ENCODE results near the gene CHRNB4.
"Not testable (repeated sequence)": the region's sequence is repeated elsewhere in the genome, so short reads cannot be mapped to it uniquely, and the experiment has no call there.

The CHRNB4 gene

DNA sequence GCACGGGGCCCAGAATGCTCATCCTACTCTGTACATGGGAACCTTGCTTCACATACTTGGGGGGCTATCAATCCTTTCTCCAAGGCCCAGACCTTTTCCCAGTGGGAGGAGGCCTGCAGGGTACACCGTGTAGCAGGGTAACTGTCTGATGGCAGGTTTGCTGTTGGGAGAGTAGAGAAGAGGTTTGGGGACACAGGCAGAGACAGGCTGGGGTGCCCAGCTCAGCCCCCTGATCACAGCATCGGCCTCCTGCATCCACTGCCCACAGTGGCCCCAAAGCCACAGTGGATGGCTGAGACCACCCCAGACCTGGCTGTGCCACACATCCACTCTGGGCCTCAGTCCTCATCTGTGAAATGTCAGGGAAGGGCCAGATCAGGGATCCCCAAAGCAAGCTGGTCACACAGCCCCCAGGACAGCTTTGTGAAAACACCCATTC, 25.8 kb downstream of the CHRNB4 start:
- no peak for DNase-seq (ENCODE audit: low spot score)

DNA sequence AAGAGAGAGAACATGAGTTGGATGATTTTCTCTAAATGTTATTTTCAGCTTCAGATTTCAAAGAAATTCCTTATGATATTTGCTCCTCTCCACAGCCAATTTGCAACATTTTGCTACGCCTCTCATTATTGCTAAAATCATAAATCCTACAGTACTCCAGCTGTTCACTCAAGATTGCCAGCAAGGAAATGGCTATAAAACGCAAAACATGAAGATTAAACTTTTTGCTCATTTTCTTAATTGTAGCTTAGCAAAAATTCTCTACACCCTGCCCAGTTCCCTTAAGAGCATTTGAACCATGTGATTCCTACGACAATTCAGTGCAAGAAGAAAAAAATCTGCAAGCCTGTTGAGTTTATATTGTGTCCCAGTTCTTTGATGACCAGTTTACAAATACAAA, 27.0 kb downstream of the CHRNB4 start:
- DNase-seq (ENCODE audit: low spot score), result no peak

DNA sequence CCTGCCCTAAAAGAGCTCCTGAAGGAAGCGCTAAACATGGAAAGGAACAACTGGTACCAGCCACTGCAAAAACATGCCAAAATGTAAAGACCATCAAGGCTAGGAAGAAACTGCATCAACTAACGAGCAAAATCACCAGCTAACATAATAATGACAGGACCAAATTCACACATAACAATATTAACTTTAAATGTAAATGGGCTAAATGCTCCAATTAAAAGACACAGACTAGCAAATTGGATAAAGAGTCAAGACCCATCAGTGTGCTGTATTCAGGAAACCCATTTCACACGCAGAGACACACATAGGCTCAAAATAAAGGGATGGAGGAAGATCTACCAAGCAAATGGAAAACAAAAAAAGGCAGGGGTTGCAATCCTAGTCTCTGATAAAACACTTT, 31.5 kb downstream of the CHRNB4 start:
- DNase-seq (ENCODE audit: low spot score), result not testable (repeated sequence)

DNA sequence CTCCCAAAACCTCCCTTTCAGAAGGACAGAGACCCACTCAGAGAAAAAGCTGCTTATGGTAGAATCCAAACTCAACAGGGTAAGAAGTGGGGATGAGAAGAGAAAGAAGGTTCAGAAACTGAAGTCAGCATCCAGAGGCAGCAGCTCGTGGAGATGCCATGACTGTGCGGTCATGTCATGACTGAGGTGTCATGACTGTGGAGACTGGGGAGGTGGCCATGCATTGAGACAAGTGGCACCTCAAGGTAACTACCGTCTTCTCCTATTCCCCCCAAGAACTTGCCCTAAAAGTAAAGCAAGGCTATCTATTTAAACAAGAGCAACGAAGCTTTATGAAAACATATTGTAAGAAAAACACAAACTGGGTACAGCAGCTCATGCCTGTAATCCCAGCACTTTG, 35.3 kb downstream of the CHRNB4 start:
- DNase-seq (ENCODE audit: low spot score), result no peak

DNA sequence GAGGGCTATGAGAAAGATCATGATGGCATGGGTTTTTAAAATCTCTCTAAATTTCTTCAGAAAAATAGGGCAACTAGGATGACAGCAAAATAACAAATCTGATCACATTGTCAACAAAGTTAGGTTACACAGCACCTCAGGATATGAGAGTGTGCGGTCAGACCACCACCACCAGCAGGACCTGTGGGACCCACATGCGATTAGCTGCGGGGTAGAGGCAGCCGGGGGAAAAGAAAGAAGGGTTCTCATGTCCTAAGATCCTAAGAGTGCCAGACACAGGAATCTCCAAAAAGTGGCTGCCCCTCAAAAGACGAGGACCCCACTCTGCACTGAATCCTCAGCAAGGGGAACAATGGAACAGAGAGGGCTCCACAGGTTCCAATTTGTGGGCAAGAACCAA, 35.8 kb downstream of the CHRNB4 start:
- DNase-seq (ENCODE audit: low spot score), result no peak

DNA sequence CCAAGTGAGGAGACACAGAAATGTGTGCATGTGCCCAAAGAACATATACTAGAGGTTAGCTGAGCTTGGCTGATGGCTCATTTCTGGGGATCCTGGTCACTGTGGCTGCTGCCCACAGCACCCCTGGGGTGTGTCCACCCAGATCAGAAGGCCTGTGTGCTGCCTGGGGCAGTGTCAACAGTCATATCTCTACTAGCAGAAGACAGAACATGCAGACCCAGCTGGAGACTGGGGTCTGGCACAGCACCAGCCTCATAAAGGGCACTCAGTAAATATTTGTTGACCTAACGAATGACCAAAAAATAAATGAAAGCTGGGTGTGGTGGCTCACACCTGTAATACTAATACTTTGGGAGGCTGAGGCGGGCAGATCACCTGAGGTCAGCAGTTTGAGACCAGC, 36.6 kb downstream of the CHRNB4 start:
- no peak for DNase-seq (ENCODE audit: low spot score)

DNA sequence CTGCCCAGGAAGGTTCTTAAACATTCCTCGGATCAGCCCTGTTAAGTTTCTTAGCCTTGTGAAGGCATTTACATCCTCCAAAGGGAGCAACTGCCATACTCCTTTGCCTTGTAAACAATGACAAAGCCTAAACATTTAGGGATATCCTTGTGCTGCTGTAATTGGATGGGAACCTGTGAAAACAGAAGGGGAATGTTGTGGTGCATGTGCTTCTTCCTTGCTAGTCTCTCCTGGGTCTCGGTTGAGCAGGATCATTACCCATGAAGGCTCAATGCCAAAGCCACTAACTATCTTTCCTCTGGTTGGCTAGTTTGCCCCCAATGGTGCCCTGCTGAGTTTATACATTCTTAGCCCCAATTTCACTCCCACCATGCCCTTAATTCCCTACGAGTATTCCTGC, 37.5 kb downstream of the CHRNB4 start:
- DNase-seq (ENCODE audit: low spot score), result no peak

DNA sequence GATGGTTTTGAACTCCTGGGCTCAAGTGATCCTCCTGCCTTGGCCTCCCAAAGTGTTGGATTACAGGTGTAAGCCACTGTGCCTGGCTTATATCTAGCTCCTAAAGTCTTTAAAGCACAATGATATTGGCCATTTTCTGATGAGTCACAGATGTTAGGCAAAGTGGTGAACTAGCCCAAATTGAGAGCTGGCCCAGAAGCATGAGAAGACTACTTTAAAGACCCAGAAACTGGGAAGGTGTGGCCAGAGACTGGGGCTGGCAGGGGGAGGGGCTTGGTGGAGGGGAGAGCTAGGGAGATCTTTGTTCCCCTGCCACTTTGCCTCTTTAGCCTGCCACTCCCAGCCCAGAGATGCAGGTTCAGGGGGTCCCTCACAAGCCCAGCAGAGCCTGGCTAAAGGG, 41.8 kb downstream of the CHRNB4 start:
- DNase-seq (ENCODE audit: low spot score), result no peak

DNA sequence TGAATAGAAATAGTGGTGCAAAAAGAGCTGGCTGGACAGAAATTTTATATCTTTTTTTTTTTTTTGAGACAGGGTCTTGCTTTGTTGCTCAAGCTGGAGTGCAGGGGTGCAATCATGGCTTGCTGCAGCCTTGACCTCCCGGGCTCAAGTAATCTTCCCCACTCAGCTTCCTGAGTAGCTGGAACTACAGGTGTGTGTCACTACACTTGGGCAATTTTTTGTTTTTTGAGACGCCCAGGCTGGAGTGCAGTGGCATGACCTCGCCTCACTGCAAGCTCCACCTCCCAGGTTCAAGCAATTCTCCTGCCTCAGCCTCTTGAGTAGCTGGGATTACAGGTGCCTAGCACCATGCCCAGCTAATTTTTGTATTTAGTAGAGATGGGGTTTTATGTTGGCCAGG, 42.7 kb downstream of the CHRNB4 start:
- DNase-seq (ENCODE audit: low spot score), result no peak

DNA sequence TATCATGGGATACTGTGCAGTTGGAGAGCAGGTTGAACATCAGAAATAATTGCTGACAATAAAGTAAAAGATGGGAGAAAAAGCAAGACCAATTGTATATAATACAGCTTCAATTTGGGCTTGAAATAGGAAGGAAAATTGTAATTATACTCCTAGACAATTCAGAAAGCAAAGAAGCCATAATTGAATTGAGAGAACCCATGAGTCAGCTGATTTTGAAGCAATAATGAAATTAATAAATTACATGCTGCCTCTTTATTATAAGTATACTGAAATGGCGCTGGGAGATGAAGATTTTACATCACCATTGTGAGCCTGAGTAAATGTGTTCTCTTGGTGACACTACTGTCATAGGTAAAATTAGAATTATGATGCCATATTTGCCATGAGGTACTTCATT, 43.4 kb downstream of the CHRNB4 start:
- no peak for DNase-seq (ENCODE audit: low spot score)

DNA sequence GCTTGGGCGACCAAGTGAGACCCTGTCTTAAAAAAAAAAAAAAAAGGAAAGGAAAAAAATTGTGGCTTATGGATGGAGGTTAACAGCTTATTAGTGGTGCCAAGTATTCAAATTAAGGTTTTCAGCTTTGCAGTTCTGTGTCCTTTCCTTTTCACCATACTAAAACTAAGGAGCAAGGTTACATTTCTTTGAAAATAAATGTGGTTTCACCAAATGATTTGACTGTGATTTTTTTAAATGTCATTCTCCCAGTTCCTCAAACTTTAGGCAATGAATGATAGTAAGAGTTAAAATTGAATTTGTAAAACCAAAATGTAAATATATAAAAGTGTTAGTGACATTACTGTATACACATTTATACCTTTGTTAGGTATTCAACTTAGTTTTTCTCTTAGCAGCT, 66.1 kb downstream of the CHRNB4 start:
- DNase-seq (ENCODE audit: low spot score), result no peak

Data from cerebellar cortex (tissue), 1 donor.